Natural killer cell (primary cell): ENCODE results near the gene KSR1. TPM values are rescaled to one million over a fixed set of nuclear protein-coding genes. Genes with fewer than 3 reads are reported as not detected.
"Not testable (repeated sequence)": the region's sequence is repeated elsewhere in the genome, so short reads cannot be mapped to it uniquely, and the experiment has no call there.

Experiments used
- ATAC-seq, 3 donors: fragments of 150-1000 bp in 2 of 3; fragments of 200-7000 bp in 1 of 3; cut with Tn5 transposase; 1 replicate in 1 of 3; 2 replicates in 2 of 3; pipeline ENCODE4 v1.10.0; 2021; ENCODE audit warnings: mild to moderate bottlenecking in 2 of 3, moderate library complexity in 2 of 3
- DNase-seq, 2 donors: peaks; one replicate each; pipeline versions ENCODE4 v3.0.0 to v3.0.0-alpha.2; 2013 to 2021; ENCODE audit warnings: mixed read lengths in 1 of 2
- H3K27ac ChIP-seq: one replicate; pipeline ENCODE4 v1.5.1; 2013; ENCODE audit warnings: mild to moderate bottlenecking, low read length
- H3K27me3 ChIP-seq: one replicate; pipeline ENCODE4 v1.6.1; 2013; ENCODE audit warnings: low read length; ENCODE audit not compliant: control insufficient read depth, insufficient read depth
- H3K36me3 ChIP-seq: one replicate; pipeline ENCODE4 v1.6.1; 2013; ENCODE audit warnings: low read length; ENCODE audit not compliant: control insufficient read depth, insufficient read depth
- H3K4me1 ChIP-seq: one replicate; pipeline ENCODE4 v1.6.1; 2013; ENCODE audit warnings: low read length; ENCODE audit not compliant: control insufficient read depth, insufficient read depth
- H3K4me3 ChIP-seq: one replicate; pipeline ENCODE4 v1.5.1; 2013; ENCODE audit warnings: low read length
- H3K9me3 ChIP-seq: one replicate; pipeline ENCODE4 v1.6.1; 2013; ENCODE audit warnings: low read length; ENCODE audit not compliant: control insufficient read depth, insufficient read depth
- H3K27ac Mint-ChIP-seq, 2 donors: one replicate each; pipeline ENCODE4 v1.8.0; 2022; ENCODE audit warnings: mild to moderate bottlenecking in 2 of 2, mixed read lengths in 2 of 2, moderate library complexity in 1 of 2
- H3K27me3 Mint-ChIP-seq, 2 donors: one replicate each; pipeline ENCODE4 v1.8.0; 2022; ENCODE audit warnings: low read depth in 2 of 2, mixed read lengths in 2 of 2
- H3K36me3 Mint-ChIP-seq: one replicate; pipeline ENCODE4 v1.8.0; 2022; ENCODE audit warnings: mixed read lengths
- H3K4me1 Mint-ChIP-seq, 2 donors: one replicate each; pipeline ENCODE4 v1.8.0; 2022; ENCODE audit warnings: mixed read lengths in 2 of 2
- H3K4me3 Mint-ChIP-seq: one replicate; pipeline ENCODE4 v1.8.0; 2022; ENCODE audit warnings: mild to moderate bottlenecking, moderate library complexity, mixed read lengths
- H3K9me3 Mint-ChIP-seq, 2 donors: one replicate each; pipeline ENCODE4 v1.8.0; 2022; ENCODE audit warnings: mixed read lengths in 2 of 2
- CTCF ChIP-seq: fragments of 200-600 bp; IDR thresholded peaks from one replicate; pipeline ENCODE4 v1.8.0; 2022; ENCODE audit warnings: antibody characterized with exemption
- WGBS: methylation state at CpG from one replicate; pipeline ENCODE4 v1.1.7; 2013; ENCODE audit warnings: missing lambda C conversion rate; ENCODE audit not compliant: insufficient coverage; 5-methylcytosine and 5-hydroxymethylcytosine counted together
- intact Hi-C: fragments of 100-400 bp; cut with micrococcal nuclease; formaldehyde crosslinking; loops from one replicate; pipeline ENCODE4 v1.14.2; 2022
- total RNA-seq, 4 donors: library from RNA; stranded (reverse); fragments of 120-200 nt in 1 of 4; gene quantifications; one replicate each; pipeline versions ENCODE4 v1.2.3 to v1.2.4, GENCODE V29; 2013 to 2022

Gene KSR1
- total RNA-seq, 3 donors from 2014 or later (not counting 1 experiment from before 2014, with no cell fraction given) = 46.4 to 63.1 (median 59.2) TPM

GRCh38 chr17:27463235-27463677 is 7.0 kb downstream of the KSR1 start:
- Mint-ChIP-seq H3K9me3 (no peaks in the 10 kb centered on the region), H3K4me3 (peak overlapping the region; percentile 26), H3K36me3 (no peaks in the 10 kb centered on the region), H3K27me3 (no peaks in the 10 kb centered on the region), H3K4me1 (peaks cover 42 to 44% of the 10 kb centered on the region in 2 donors), H3K27ac (no peak overlapping the region)
- DNase-seq (no peak), ATAC-seq (peak in 1 of 3 donors; percentile 38)
- intact Hi-C loops = no loop called here
- no peaks in the 10 kb centered on the region for H3K36me3 ChIP-seq
- WGBS = 82% methylated on average over 4 of the region's 4 CpGs
- H3K4me1 ChIP-seq = peaks cover 36% of the 10 kb centered on the region
- H3K4me3 ChIP-seq = no peak overlapping the region
- no peak overlapping the region for H3K27ac ChIP-seq
- H3K9me3 ChIP-seq = no peaks in the 10 kb centered on the region
- H3K27me3 ChIP-seq = no peaks in the 10 kb centered on the region
- no peak for TF ChIP-seq CTCF

GRCh38 chr17:27464019-27464418 is 7.8 kb downstream of the KSR1 start:
- H3K4me3 Mint-ChIP-seq, H3K36me3 ChIP-seq, DNase-seq, H3K27me3 Mint-ChIP-seq, H3K27me3 ChIP-seq, H3K9me3 ChIP-seq, H3K27ac ChIP-seq, H3K4me3 ChIP-seq, ATAC-seq, intact Hi-C loops, H3K27ac Mint-ChIP-seq, H3K36me3 Mint-ChIP-seq, H3K9me3 Mint-ChIP-seq: not testable (repeated sequence)
- H3K4me1 ChIP-seq = peaks cover 31% of the 10 kb centered on the region
- peaks cover 40 to 44% of the 10 kb centered on the region in 2 donors for H3K4me1 Mint-ChIP-seq
- WGBS = 96% methylated on average over 3 of the region's 3 CpGs

- ATAC-seq (no peak), DNase-seq (no peak)
- Mint-ChIP-seq H3K27ac (no peak overlapping the region), H3K4me3 (no peak overlapping the region), H3K9me3 (no peaks in the 10 kb centered on the region), H3K36me3 (no peaks in the 10 kb centered on the region), H3K4me1 (peaks cover 43 to 48% of the 10 kb centered on the region in 2 donors), H3K27me3 (no peaks in the 10 kb centered on the region)
- intact Hi-C loops = no loop called here
- no peak overlapping the region for H3K27ac ChIP-seq
- WGBS = 100% methylated on average over 1 of the region's 1 CpG
- H3K4me3 ChIP-seq = no peak overlapping the region
- H3K4me1 ChIP-seq = peaks cover 31% of the 10 kb centered on the region
- H3K9me3 ChIP-seq = no peaks in the 10 kb centered on the region
- TF ChIP-seq CTCF = no peak
- no peaks in the 10 kb centered on the region for H3K36me3 ChIP-seq
- H3K27me3 ChIP-seq = no peaks in the 10 kb centered on the region
These were observed 8.2 kb downstream of the KSR1 start for GRCh38 chr17:27464431-27464830.

- H3K36me3 ChIP-seq, DNase-seq, H3K27me3 Mint-ChIP-seq, intact Hi-C loops, H3K9me3 Mint-ChIP-seq, ATAC-seq, H3K27ac ChIP-seq, H3K4me3 ChIP-seq, H3K9me3 ChIP-seq, H3K36me3 Mint-ChIP-seq, H3K4me3 Mint-ChIP-seq, H3K27me3 ChIP-seq: not testable (repeated sequence)
- Mint-ChIP-seq H3K27ac (peak overlapping the region in 1 of 2 donors; percentile 74), H3K4me1 (peaks cover 46 to 51% of the 10 kb centered on the region in 2 donors)
- WGBS = 100% methylated on average over 2 of the region's 2 CpGs
- H3K4me1 ChIP-seq = peaks cover 31% of the 10 kb centered on the region
These were observed 9.6 kb downstream of the KSR1 start for GRCh38 chr17:27465875-27466274.
